WI38 (cell line): ENCODE data around the gene BMP6.

ENCODE experiments used
- H3K4me3 ChIP-seq: 2 replicates; pipeline ENCODE4 v1.5.1; 2011; ENCODE audit warnings: low read depth, mild to moderate bottlenecking, control low read depth, low read length
- CTCF ChIP-seq: IDR thresholded peaks from 2 replicates; pipeline ENCODE4 v1.5.1; 2012; ENCODE audit warnings: low read depth, mild to moderate bottlenecking, control low read depth, low read length

The BMP6 gene

DNA sequence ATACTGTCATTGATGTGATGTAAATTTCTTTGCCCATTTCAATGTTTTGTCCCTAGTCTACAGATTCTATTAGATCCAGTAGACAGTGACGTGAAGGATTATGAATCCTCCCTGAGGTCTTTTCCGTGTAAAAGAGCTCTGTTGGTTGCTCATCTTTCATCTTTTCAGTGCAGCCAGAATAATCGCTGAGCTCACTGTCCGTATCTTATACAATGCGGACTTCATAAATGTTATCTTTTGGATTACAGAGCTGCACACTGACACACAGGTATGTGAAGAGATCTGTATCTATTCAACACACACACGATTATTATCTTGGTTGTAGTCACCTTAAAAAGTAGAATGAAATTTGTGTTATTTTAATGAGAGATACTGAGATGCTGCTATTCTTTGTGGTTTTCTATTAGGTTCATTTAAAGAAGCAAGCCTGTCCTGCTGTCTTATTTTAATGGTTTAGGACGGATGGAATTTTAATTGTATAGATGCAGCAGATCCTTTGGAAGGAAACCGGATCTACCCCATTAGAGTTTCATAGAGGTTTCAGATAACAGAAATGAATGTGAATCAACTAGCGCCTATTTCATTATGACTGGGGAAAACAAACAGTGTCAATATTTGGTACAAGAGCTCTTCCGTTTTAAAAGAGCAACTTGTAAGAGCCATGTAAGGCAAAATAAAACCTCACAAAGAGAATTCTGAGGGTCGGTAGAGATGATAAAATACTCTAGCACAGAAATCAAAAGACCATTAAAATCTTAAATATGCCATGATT, 79.4 kb downstream of the BMP6 start:
- no peak overlapping the region for H3K4me3 ChIP-seq
- no peak for TF ChIP-seq CTCF

DNA sequence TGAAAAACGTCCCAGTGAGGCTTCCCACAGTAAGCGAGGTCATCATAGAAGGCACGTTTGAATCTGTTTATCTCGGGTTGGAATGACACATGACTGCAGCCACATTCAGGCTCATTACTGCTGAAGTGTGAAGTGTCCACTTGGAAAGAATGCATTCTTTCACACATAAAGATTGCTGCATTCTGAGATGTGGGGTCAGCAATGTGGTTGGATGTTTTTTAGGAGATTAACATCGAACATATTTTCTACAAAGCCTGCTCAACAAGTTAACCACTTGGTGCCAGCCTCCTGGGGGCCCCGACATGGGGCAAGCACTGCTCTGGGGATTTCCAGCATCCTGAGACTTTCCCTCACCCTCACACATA, 79.9 kb downstream of the BMP6 start:
- no peak for TF ChIP-seq CTCF
- no peak overlapping the region for H3K4me3 ChIP-seq

DNA sequence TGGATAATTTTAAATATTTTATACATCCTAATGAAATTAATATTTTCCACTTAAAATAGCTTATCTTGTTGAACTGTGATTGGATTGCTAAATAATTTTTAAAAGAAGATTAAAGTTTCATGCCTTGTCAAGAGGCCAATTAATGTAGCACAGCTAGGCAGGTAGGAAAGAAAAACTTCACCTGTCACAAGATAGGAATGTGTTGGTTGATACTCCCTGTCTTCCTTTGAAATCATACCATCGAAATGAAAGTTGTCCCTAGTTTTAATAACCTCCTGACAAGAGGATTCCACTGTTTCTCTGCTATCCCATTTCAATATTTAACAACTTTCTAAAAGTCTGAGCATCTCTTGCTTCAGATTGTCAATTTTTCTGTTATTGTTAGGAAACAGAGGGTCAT, 80.8 kb downstream of the BMP6 start:
- TF ChIP-seq CTCF = no peak
- no peak overlapping the region for H3K4me3 ChIP-seq

DNA sequence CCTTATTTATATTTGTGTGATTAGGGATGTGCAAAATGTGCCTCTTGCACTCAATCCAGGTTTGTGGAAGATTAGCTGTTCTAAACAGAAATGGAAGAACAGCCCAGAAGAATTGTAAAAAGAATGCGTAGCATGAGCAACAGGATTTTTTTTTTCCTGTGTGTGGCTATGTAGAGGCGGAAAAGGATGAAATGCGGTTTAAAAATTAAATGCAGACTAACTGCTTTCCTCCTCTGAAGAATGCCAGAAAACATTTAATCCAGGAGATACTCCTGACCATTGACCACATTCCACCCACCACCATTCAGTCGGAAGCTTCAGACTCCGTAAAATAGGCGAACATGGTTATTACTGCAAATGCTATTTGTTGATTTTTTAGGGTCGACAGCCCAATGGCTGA, 83.4 kb downstream of the BMP6 start:
- no peak overlapping the region for H3K4me3 ChIP-seq
- TF ChIP-seq CTCF = no peak

DNA sequence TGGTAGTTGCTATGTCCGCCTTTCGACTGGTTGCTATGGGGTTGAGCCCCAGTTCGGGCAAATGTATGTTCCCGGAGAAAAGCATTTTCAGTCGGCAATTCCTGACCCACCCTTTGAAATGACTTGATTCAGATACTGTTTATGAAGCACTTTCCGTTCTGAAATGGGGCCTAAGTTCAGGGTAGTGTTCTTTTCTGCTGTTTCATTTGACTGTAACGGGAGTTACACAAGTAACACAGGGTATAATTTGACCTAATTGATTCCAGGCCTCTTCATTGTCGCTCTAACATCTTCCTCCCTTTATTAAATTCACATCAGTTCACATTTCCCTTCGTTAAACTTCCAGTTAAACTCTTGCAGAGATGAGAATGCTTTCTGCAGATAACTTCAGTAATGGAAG, 85.5 kb downstream of the BMP6 start:
- no peak for TF ChIP-seq CTCF
- H3K4me3 ChIP-seq = no peak overlapping the region

- no peak for TF ChIP-seq CTCF
- no peak overlapping the region for H3K4me3 ChIP-seq
These were observed 86.7 kb downstream of the BMP6 start for GRCh38 chr6:7812623-7813022.

DNA sequence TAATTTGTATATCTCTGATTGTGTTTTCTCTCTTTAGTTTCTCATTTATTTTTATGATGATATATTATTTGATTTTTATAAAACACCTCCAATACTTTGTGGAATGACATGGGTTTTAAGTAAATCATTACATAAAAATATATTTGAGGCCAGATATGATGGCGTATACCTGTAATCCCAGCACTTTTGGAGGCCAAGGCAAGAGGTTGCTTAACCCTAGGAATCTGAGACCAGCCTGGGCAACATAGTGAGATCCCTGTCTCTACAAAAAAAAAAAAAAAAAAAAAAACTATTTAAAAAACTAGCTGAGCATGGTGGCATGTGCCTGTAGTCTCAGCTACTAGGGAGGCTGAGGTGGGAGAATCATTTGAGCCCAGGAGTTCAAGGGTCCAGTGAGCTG, 87.3 kb downstream of the BMP6 start:
- H3K4me3 ChIP-seq = no peak overlapping the region
- no peak for TF ChIP-seq CTCF
